Measurements from ENCODE around the gene SNX17. TPM values are rescaled to one million over a fixed set of nuclear protein-coding genes. Genes with fewer than 3 reads are reported as not detected.

SNX17 gene
- total and polyA plus RNA-seq, 2 of the 13 experiments (the other 11 are each of a cell fraction or from before 2014, with no cell fraction given) = 75.0 to 109 TPM

DNA sequence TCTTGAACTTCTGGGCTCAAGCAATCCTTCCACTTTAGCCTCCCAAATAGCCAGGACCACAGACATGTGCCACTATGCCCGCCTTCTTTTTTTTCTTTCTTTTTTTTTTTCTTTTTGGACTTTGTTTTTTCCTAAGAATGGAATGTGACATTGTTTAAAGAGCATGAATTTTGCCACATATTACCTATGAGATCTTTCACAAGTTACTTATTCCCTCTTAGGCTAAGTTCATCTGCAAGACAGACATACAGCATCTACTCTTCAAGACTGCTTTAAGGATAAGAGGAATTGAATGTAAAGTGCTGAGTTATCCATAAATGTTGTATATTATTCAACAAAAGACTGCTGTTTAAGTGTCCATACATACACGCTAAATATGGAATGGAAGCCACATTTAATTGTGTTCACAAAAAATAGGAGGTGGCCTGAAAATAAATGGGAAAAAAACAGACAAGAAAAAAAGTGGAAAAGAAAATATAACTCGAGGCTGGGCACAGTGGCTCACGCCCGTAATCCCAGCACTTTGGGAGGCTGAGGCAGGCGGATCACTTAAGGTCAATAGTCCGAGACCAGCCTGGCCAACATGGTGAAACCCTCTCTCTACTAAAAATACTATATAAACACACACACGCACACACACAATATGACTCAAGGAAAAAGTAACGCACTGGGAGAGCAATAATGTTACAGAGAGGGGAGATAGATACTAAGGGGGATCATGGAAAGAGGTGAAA, 42.2 kb downstream of the SNX17 start (continued):
- TF ChIP-seq, protein P1, sequence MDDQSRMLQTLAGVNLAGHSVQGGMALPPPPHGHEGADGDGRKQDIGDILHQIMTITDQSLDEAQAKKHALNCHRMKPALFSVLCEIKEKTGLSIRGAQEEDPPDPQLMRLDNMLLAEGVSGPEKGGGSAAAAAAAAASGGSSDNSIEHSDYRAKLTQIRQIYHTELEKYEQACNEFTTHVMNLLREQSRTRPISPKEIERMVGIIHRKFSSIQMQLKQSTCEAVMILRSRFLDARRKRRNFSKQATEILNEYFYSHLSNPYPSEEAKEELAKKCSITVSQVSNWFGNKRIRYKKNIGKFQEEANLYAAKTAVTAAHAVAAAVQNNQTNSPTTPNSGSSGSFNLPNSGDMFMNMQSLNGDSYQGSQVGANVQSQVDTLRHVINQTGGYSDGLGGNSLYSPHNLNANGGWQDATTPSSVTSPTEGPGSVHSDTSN (CRISPR knock-in tag; IDR thresholded peaks at IDR 0.05; ENCODE audit: borderline replicate concordance) = no peak
- TF ChIP-seq SP2 (CRISPR knock-in tag; IDR thresholded peaks at IDR 0.05) (no peak), NKX3-1 (CRISPR knock-in tag; IDR thresholded peaks at IDR 0.05) (no peak), SETDB1 (CRISPR knock-in tag; IDR thresholded peaks at IDR 0.05; ENCODE audit: borderline replicate concordance) (no peak), NFKB2 (CRISPR knock-in tag; IDR thresholded peaks at IDR 0.05; ENCODE audit: borderline replicate concordance) (no peak), BRD4 (CRISPR knock-in tag; IDR thresholded peaks at IDR 0.05) (no peak), PRMT3 (CRISPR knock-in tag; IDR thresholded peaks at IDR 0.05; ENCODE audit: borderline replicate concordance, low read depth) (no peak), KLF16 (CRISPR knock-in tag; IDR thresholded peaks at IDR 0.05) (0 out of 4 replicates have a peak, but pooled peaks of 1 of the 2 experiments have one; percentile 21), ZMAT3 (CRISPR knock-in tag; conservative IDR thresholded peaks at IDR 0.05) (no peak; the same call in 1 of the 2 replicates), ZHX2 (IDR thresholded peaks at IDR 0.05; ENCODE audit: low read depth) (no peak), ZHX2 (CRISPR knock-in tag; IDR thresholded peaks at IDR 0.05; ENCODE audit: borderline replicate concordance) (no peak), KAT2B (IDR thresholded peaks at IDR 0.05; ENCODE audit: borderline replicate concordance, low read depth, low read length) (no peak), HOXA7 (CRISPR knock-in tag; IDR thresholded peaks at IDR 0.05) (no peak), ZNF563 (CRISPR knock-in tag; IDR thresholded peaks at IDR 0.05) (no peak), ZNF850 (CRISPR knock-in tag; conservative IDR thresholded peaks at IDR 0.05) (0 out of 2 replicates have a peak, but pooled peaks have one; percentile 59), ZNF441 (CRISPR knock-in tag; IDR thresholded peaks at IDR 0.05; ENCODE audit: borderline replicate concordance) (0 out of 2 replicates have a peak, but pooled peaks have one; percentile 31), RFXAP (CRISPR knock-in tag; IDR thresholded peaks at IDR 0.05; ENCODE audit: borderline replicate concordance) (no peak), ZNF691 (CRISPR knock-in tag; IDR thresholded peaks at IDR 0.05; ENCODE audit: borderline replicate concordance, low read depth) (no peak), MEIS1 (CRISPR knock-in tag; IDR thresholded peaks at IDR 0.05; ENCODE audit: borderline replicate concordance) (no peak)
- TF ChIP-seq, protein P2, sequence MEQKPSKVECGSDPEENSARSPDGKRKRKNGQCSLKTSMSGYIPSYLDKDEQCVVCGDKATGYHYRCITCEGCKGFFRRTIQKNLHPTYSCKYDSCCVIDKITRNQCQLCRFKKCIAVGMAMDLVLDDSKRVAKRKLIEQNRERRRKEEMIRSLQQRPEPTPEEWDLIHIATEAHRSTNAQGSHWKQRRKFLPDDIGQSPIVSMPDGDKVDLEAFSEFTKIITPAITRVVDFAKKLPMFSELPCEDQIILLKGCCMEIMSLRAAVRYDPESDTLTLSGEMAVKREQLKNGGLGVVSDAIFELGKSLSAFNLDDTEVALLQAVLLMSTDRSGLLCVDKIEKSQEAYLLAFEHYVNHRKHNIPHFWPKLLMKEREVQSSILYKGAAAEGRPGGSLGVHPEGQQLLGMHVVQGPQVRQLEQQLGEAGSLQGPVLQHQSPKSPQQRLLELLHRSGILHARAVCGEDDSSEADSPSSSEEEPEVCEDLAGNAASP (CRISPR knock-in tag; IDR thresholded peaks at IDR 0.05; ENCODE audit: borderline replicate concordance) = peak; percentile 86

Data from HepG2 (cell line).